ENCODE measurements around the gene GOLGA8T.
"Not testable (repeated sequence)": the region's sequence is repeated elsewhere in the genome, so short reads cannot be mapped to it uniquely, and the experiment has no call there.

- not testable (repeated sequence) for TF ChIP-seq CTCF, POLR2AphosphoS5, POLR2A, EP300 (IDR thresholded peaks at IDR 0.05)
Measured at GRCh38 chr15:30164257-30164656, 29.4 kb downstream of the GOLGA8T start.
